Inferior parietal cortex (tissue), 1 donor: ENCODE data around the gene ARAP1.
A peak's percentile ranks its signal among the peaks of the same experiment; 100 is the strongest.

Experiments used
- DNase-seq: peaks from one replicate; pipeline ENCODE4 v3.0.0-alpha.2; 2016; ENCODE audit errors: extremely low spot score

Gene ARAP1

GRCh38 chr11:72723508-72723907 lies 28.7 kb downstream of the ARAP1 start:
- DNase-seq: no peak

DNA sequence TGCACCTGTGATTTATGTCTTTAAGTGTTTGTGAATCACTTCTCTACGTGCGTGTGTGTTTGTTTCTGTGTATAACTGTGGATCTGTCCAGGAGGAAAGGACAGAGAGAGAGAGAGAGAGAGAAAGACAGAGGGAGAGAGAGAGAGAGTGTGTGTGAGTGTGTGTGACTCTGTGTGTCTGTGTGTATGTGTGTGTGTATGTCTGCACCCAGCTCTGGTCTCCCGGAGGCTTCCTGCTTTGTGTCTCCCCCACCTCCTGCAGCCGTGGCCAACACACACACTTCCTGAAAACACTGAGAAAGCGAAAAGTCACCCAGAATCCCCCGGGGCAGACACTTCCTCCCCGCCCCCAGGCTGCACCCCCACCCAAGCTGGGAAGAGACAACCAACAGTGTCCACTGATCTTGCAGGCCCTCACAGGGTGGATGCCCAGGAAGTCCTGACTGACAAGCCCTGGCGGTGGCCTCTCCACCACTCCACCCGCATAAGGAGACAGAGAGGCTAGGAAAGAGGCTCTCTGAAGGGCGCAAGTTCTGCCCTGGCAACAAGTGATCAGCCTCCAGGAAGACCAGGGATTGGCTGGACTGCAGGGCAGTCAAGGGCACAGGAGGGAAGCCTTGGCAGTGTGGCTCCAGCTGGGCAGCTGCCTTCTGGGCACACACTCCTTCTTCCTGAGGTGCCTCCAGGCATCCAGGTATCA lies 30.0 kb downstream of the ARAP1 start:
- DNase-seq: peak; percentile 81

DNA sequence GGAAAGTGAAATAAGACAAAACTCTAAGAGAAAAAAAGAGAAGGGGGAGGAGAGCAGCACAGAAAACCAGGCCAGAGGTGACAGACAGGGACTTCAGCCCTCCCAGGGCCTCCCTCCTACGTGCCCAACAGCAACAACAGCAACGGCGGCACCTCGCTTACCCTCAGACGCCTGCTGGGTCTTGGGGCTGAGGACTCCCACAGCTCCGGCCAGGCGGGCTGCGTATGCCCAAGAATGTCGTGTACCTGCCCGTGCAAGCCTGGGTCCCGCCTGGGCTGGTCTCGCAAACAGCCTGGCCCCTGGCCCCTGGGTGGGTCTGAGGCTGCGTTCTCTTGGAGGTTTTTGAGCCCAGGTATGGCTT lies 30.5 kb downstream of the ARAP1 start:
- DNase-seq: no peak

DNA sequence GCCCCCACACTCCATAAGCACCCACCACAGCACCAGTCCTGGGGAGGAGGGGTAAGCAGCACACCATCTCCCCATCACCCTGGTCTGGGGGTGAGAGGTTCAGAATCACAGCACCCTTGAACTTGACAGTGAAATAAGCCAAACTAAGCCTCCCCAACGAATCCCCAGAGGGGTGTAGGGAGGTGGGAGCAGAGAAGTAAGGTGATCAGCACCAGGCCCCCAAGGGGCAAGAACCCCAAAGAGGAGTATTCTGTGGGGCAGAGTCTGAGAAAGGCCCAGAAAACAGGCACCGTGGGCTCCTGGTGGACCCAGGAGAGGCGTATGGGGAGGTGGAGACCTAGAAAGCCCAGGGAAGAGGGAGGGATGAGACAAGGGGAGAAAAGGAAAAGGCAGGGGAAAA lies 30.9 kb downstream of the ARAP1 start:
- DNase-seq: no peak

DNA sequence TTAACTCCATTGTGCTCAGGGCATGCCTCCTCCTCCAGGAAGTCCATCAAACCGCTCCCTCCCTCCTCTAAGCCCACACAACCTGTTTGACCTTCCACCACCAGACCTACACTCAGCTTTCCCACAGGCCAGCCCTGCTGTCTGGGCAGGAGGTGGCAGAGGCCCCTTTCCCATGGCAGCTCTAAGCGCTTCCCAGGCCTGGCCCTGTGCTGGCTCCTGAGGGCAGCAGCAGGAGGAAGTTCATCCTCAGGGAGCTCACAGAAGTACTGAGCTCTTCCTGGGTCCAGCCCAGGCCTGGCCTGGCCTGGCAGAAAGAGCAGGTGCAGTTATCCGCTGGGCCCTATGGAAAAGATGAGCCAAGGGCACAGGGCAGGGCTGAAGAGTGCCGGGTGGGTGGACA lies 31.4 kb downstream of the ARAP1 start:
- DNase-seq: no peak

DNA sequence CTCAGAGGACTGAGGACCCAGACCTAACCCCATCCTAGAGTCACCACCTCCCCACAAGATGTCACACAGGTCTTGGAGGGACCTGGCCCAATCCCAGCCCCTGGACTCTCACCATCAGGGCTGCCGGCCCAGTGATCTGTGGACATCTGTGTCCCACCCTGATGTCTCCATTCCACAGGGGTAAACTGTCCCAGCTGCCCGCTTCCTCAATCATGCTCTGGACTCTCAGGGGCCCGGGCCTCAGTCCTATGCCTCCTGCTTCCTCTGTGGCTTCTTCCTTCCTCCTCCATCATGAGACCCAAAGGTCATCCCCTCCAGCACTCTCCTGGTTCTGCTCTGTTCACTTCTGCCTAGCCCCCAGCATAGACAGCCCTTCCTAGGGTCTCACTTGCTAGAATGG lies 32.2 kb downstream of the ARAP1 start:
- no peak for DNase-seq

GRCh38 chr11:72719551-72719950 lies 32.7 kb downstream of the ARAP1 start:
- no peak for DNase-seq

DNA sequence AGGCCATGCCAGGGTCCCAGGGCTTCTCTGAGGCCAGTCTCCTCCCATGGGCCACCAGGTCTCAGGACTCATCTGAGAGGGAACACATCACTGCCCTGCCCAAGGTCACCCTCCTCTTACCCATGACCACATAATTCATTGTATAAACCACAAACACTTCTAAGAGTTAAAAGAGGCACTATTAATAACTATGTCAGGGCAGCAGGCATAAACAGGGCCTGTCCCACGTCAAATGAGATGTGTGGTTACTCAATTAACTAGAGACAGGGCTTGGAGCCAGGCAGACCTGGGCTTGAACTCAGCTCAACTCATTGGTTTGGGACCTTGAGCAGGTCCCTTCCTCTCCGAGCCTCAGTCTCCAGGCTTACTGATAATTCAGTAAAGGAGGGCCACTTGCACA lies 33.1 kb downstream of the ARAP1 start:
- DNase-seq: no peak

DNA sequence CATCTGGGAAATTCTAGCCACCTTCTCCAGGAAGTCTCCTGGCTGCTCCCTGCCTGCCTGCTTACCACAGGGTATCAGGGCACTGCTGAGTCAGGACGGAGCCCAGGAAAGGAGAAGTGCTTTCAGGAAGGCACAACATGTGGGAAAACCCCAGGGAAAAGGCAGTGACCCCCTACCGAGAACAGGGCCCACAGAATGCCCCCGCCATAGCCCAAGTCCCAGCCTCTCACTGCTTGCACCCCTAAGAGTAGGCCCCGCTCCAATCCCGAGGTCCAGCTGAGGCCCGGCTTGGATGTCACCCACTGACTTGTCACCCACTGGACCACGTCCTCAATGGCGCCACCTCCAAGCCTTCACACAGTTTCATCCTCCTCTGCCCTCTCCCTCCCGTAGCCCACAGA lies 34.1 kb downstream of the ARAP1 start:
- DNase-seq: no peak

GRCh38 chr11:72716788-72717435 lies 35.3 kb downstream of the ARAP1 start:
- no peak for DNase-seq

DNA sequence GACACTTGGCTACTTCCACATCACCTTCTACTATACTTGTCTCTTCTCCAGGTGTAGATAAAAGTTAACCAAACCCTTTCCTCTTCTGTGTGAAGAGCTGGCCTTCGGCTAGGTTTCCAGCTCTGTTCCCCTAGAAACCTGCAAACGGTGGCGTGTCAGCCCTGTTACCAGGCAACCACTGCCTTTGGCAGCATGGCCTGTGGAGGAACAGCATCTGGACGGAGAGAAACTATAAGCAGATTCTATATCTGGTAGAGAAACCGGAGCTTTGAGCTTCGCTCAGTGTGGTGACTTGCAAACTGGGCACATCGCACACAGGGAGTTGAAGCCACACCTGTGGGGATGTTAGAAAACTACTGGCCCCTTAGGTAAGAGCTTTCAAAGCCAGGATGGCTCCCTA lies 35.9 kb downstream of the ARAP1 start:
- DNase-seq: peak; percentile 66

DNA sequence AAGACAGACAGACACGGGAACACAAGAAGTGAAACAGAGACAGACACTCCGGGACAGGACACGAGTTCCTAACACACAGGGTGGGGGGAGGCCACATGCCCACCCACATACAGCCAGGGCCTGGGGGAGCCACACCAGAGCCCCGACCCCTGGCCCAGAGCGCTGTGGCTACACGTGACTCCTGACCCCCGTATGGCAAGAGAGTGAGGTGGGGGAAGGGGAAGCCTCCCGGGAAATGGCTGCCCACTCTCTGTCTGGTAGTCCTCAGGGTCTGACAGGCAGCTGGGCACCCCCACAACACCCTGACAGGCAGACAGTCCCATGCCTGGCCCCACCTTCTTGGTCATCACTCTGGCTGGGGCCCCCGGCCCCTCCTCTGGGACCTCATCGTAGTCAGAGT lies 39.4 kb downstream of the ARAP1 start:
- no peak for DNase-seq

DNA sequence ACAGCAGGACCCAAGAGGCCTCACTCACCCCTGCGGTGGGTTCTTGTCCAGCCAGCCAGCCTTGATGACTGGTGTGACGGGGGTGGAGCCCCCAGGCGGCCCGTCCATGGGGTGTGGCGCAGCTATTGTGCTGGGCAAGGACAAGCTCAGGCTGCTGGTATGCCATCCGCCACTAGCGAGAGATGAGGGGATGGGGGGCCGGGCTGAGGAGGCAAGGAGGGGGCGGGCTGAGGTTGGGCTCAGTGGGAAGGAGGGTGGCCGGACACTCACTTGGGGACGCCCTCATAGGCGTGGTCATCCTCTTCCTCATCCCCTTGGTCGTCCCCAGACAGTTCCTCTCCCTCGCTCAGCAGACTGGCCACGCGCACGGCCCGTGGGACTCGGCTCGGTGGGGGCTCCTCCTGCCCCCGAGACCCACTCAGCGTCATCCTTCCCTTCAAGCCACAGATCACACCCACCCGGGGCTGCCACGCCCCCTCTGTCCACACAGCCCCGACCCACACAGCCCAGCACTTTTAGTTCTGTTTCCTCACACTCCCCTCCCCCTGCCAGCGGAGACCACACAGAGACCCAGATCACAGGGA lies 39.9 kb downstream of the ARAP1 start:
- no peak for DNase-seq

DNA sequence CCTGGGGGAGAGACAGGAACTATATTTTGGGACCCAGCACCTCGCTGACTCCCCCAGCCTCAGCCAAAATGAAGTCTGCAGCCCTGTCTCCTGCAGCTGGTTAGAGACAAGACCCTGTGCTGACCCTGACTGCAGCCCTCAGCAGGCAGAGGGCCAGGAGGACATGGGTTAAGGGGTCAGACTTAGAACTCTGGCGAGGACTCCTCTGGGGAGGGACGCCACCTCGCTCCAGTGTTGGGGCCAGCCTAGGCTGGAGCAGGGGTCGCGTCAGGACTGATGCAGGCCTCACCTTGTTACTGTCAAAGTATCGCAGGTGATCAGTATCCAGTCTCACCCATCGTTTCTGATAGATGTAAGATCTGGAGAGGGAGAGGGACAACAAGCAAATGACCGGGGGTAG lies 41.1 kb downstream of the ARAP1 start:
- no peak for DNase-seq

DNA sequence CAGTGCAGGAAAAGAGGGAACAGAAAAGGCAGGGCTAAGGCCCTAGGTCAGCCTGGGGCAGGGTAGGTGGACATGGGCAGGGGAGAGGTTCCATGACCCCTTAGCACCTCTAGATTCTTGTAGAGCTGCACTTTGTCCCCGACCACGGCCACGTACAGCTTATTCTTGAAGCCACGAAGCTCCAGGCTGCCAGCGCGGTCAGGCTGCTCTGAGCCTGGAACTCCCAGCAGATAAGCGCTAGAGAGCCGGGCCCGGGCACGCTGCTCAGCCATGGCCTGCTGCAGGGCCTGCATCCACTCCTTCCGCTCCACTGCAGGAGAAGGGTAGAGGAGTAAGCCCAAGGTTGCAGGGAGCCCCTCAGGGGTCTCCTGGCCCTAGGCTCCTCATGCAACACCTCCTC lies 41.9 kb downstream of the ARAP1 start:
- DNase-seq: no peak

GRCh38 chr11:72709478-72710238 lies 42.5 kb downstream of the ARAP1 start:
- no peak for DNase-seq

- DNase-seq: no peak
Measured at GRCh38 chr11:72707032-72707431, 45.2 kb downstream of the ARAP1 start.

DNA sequence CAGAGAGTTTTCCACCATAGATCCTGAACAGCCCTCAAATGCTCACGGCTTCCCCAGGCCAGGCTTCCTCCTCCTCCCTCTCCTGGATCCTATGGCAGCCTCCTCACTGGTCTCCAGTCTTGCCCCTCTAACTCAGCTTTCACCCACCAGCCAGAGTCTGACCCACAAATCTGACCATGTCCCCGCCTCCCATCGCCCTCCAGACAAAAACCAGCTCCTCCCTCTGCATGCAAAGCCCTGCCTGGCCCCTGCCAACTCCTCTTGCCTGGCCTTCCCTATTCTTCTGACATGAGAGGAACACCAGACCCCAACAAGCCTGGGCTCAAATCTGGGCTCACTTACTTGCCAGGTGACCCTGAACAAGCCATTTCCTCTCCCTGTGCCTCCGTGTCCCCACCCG lies 45.6 kb downstream of the ARAP1 start:
- no peak for DNase-seq

DNA sequence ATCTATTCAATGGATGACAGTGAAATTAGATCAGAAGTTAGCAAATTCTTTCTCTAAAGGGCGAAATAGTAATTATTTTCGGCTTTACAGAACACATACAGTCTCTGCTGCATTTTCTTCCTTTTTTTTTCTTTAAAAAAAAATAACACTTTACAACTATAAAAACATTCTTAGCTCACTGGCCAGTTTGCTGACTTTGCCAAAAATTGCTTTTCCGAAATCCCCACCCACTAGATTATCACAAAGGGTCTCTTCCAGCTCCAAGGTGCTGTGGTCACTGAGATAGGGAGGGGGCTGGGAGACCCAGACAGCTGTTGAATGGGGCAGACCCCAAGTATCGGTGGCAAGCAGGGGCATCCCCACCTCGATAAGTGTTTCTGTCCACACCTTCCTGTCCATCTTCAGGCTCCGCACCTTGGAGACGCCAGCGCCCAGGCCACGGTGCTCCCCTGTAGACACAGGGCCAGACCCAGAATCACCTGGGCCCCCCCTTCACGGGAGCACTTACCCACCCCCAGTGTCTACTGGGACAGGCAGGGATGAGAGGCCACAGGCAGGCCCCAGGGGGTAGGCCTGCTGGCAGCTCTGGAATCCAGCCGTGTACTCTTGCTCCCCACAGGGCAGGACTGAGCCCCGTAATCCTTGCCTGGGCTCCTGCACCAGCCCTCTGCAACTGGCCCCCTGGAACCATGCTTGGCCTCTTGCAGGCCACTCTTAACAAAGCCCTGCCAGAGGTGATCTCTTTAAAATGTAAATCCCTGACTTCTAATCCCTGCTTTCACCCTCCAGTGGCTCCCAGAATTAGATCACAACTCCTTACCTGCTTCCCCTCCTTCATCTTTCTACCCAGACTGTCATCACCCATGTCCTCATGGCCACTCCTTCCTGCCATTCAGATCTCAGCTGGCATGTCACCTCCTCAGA lies 46.5 kb downstream of the ARAP1 start:
- DNase-seq: no peak

- DNase-seq: no peak
Measured at GRCh38 chr11:72704783-72705265, 47.4 kb downstream of the ARAP1 start.

- no peak for DNase-seq
Measured at GRCh38 chr11:72704028-72704782, 48.0 kb downstream of the ARAP1 start.
